Smooth muscle cell (in vitro differentiated cells): ENCODE data around the gene EHD4. TPM values are rescaled to one million over a fixed set of nuclear protein-coding genes. Genes with fewer than 3 reads are reported as not detected.

Source experiments
- DNase-seq: peaks from one replicate; lab custom pipeline; 2025; ENCODE audit not compliant: unreplicated experiment; lab: John Stamatoyannopoulos, UW
- H2AFZ ChIP-seq: fragments of 200-600 bp; sonication (generic); 2 replicates; pipeline ENCODE4 v1.6.0; 2016; ENCODE audit warnings: antibody characterized with exemption, low read depth, mild to moderate bottlenecking
- H3F3A ChIP-seq: fragments of 200-600 bp; sonication (generic); 2 replicates; pipeline ENCODE4 v1.6.0; 2017; ENCODE audit warnings: antibody characterized with exemption, low read depth
- H3K27ac ChIP-seq: fragments of 200-600 bp; sonication (generic); 2 replicates; pipeline ENCODE4 v1.5.1; 2016; ENCODE audit warnings: low read depth, mild to moderate bottlenecking
- H3K27me3 ChIP-seq: fragments of 200-600 bp; sonication (generic); 2 replicates; pipeline ENCODE4 v1.6.1; 2016; ENCODE audit warnings: low read depth, mild to moderate bottlenecking
- H3K36me3 ChIP-seq: fragments of 200-600 bp; sonication (generic); 2 replicates; pipeline ENCODE4 v1.5.1; 2016; ENCODE audit warnings: low read depth
- H3K4me1 ChIP-seq: fragments of 200-600 bp; sonication (generic); 2 replicates; pipeline ENCODE4 v1.5.1; 2016; ENCODE audit warnings: low read depth
- H3K4me2 ChIP-seq: fragments of 200-600 bp; sonication (generic); 2 replicates; pipeline ENCODE4 v1.6.0; 2016; ENCODE audit warnings: mild to moderate bottlenecking
- H3K4me3 ChIP-seq: fragments of 200-600 bp; sonication (generic); 2 replicates; pipeline ENCODE4 v1.5.1; 2016; ENCODE audit warnings: mild to moderate bottlenecking
- H3K79me2 ChIP-seq: fragments of 200-600 bp; sonication (generic); 2 replicates; pipeline ENCODE4 v1.6.0; 2016; ENCODE audit warnings: low read depth, mild to moderate bottlenecking
- H3K9ac ChIP-seq: fragments of 200-600 bp; sonication (generic); 2 replicates; pipeline ENCODE4 v1.6.0; 2016; ENCODE audit warnings: low read depth
- H3K9me3 ChIP-seq: fragments of 200-600 bp; sonication (generic); replicated peaks from 2 replicates; pipeline ENCODE4 v1.5.1; 2016; ENCODE audit warnings: low read depth
- H4K20me1 ChIP-seq: fragments of 200-600 bp; sonication (generic); 2 replicates; pipeline ENCODE4 v1.6.0; 2016; ENCODE audit warnings: low read depth
- CTCF ChIP-seq: fragments of 200-600 bp; sonication (generic); IDR thresholded peaks from 2 replicates; pipeline ENCODE4 v1.5.1; 2017; ENCODE audit warnings: borderline replicate concordance, mild to moderate bottlenecking, antibody characterized with exemption; ENCODE audit not compliant: insufficient read depth, poor library complexity, severe bottlenecking
- WGBS: methylation state at CpG from one replicate; pipeline ENCODE4 v1.1.7; 2016; ENCODE audit warnings: low lambda C conversion rate; 5-methylcytosine and 5-hydroxymethylcytosine counted together
- polyA plus RNA-seq: library from polyadenylated mRNA; unstranded; fragments of >200 nt; fragmentation: Nextera tagmentation; extraction: Ambion mirVana; gene quantifications from 2 replicates; pipeline ENCODE4 v1.2.1, GENCODE V29; 2016
- total RNA-seq: library from RNA; depleted of rRNA; stranded (reverse); fragments of >200 nt; gene quantifications from 2 replicates; pipeline ENCODE4 v1.2.3, GENCODE V29; 2014

EHD4 gene
- total and polyA plus RNA-seq, 2 experiments from 2014 or later = 11.5 to 15.8 TPM

- no peak for TF ChIP-seq CTCF
- H3K4me2 ChIP-seq = peak overlapping the region; percentile 68
Observed at GRCh38 chr15:41966920-41967465, 5.4 kb downstream of the EHD4 start.

GRCh38 chr15:41966414-41966812 lies 5.9 kb downstream of the EHD4 start:
- Histone ChIP-seq H3K9me3 (no peaks in the 10 kb centered on the region), H3K27ac (no peak overlapping the region), H3K4me1 (peaks cover 28% of the 10 kb centered on the region), H3K27me3 (no peaks in the 10 kb centered on the region), H3K4me2 (no peak overlapping the region), H4K20me1 (peaks cover 46% of the 10 kb centered on the region), H3K79me2 (peaks cover 95% of the 10 kb centered on the region), H3K4me3 (no peak overlapping the region), H3K36me3 (no peaks in the 10 kb centered on the region), H2AFZ (no peak overlapping the region), H3F3A (peaks cover 11% of the 10 kb centered on the region), H3K9ac (no peak overlapping the region)
- DNase-seq = no peak
- TF ChIP-seq CTCF = no peak
- WGBS = 77% methylated on average over 4 of the region's 4 CpGs

More at GRCh38 chr15:41966920-41967465, 5.4 kb downstream of the EHD4 start:
- 100% methylated on average over 3 of the region's 3 CpGs for WGBS
- DNase-seq = no peak
- Histone ChIP-seq H3K36me3 (no peaks in the 10 kb centered on the region), H3K9ac (no peak overlapping the region), H4K20me1 (peaks cover 44% of the 10 kb centered on the region), H3K4me3 (no peak overlapping the region), H2AFZ (no peak overlapping the region), H3K27ac (peak overlapping the region; percentile 57), H3K9me3 (no peaks in the 10 kb centered on the region), H3F3A (peaks cover 11% of the 10 kb centered on the region), H3K4me1 (peaks cover 28% of the 10 kb centered on the region), H3K27me3 (no peaks in the 10 kb centered on the region), H3K79me2 (peaks cover 93% of the 10 kb centered on the region)

GRCh38 chr15:41965441-41966413 lies 6.6 kb downstream of the EHD4 start:
- H3K4me1 ChIP-seq = peaks cover 21% of the 10 kb centered on the region
- H3K4me2 ChIP-seq = no peak overlapping the region
- no peak overlapping the region for H3K27ac ChIP-seq
- no peaks in the 10 kb centered on the region for H3K27me3 ChIP-seq
- no peaks in the 10 kb centered on the region for H3K9me3 ChIP-seq
- no peaks in the 10 kb centered on the region for H3K36me3 ChIP-seq
- WGBS = 82% methylated on average over 11 of the region's 15 CpGs
- H4K20me1 ChIP-seq = peaks cover 46% of the 10 kb centered on the region
- no peak overlapping the region for H2AFZ ChIP-seq
- DNase-seq = no peak
- H3F3A ChIP-seq = peaks cover 11% of the 10 kb centered on the region
- H3K9ac ChIP-seq = no peak overlapping the region
- H3K4me3 ChIP-seq = no peak overlapping the region
- TF ChIP-seq CTCF = no peak
- H3K79me2 ChIP-seq = peaks cover 92% of the 10 kb centered on the region
